Forelimb muscle (tissue), 1 donor: ENCODE measurements around the gene HECTD4. TPM values are rescaled to one million over a fixed set of nuclear protein-coding genes. Genes with fewer than 3 reads are reported as not detected.

Experiments used
- DNase-seq: peaks from one replicate; pipeline ENCODE4 v3.0.0-alpha.2; 2013; ENCODE audit warnings: low read depth
- polyA plus RNA-seq: library from polyadenylated mRNA; unstranded; fragments of 120-200 nt; gene quantifications from one replicate; pipeline ENCODE4 v1.2.1, GENCODE V29; 2013; ENCODE audit not compliant: insufficient read length

HECTD4 gene
- polyA plus RNA-seq, 1 donor = 49.7 TPM

DNA sequence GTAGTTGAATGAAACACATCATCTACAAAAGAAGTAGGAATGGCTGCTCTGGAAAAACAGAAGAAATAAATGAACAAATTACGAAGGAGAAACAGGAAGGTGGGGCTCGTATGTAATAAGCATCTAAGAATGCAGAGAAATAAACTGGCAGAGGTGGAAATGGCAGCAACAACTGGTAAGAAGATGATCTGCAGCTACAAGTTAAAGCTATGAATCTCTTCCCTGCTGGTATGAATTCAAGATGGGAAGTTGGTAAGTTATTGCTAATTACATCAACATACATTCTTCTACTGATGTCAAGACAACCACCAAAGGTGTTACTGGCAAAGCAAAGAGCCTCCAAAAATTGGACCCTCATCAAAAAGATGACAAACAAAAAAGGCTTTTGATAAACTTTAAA lies 59.8 kb downstream of the HECTD4 start:
- no peak for DNase-seq

DNA sequence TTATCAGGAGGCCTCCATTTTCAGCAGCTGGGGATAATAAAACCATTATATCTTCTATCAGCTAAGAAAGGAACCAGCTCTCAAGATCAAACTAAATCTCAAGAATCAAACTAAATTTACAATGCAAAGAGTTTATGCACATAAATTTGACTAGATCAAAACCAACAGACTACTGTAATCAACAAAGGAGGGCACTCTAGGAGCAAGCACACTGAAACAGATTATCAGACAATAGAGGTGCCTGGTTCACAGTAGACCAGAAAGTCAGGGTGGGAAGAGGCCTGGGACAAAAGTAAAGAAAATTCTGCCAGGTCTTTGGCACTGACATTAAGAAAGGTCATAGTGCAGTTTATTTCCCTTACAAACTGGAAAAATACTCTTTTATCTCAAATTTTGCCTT lies 61.0 kb downstream of the HECTD4 start:
- DNase-seq = no peak

DNA sequence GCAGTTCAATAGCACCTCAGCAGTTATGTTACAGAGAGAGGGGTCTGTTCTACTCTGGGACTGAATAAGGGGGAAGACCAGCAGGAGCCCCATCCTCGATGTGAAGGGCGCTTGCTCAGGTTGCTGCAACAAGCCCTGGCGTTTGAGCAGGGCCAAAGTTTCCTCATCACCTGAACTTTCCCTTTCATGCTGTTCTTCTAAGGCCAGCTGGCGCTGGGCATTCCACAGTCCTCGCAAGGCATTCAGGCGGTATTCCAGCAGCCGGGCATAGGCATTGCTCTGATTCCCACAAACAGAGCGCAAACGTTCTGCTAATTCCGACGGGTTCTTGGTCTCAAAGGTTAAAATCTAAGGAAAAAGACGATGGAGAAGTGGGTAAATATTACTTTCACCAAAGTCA lies 62.8 kb downstream of the HECTD4 start:
- no peak for DNase-seq

DNA sequence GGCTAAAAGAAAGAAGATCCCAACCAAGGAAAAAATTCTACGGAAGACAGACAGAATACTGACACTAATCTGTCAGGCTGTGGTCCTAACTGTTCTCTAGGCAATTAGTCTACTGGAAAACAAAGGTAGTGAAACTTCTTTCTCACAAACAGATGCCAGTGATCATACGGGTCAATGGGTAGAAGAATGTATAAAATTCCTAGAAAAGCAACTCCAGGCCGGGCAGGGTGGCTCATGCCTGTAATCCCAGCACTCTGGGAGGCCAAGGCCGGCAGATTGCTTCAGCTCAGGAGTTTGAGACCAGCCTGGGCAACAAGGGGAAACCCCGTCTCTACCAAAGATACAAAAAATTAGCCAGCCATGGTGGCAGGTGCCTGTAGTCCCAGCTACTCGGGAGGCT lies 64.8 kb downstream of the HECTD4 start:
- DNase-seq = no peak

DNA sequence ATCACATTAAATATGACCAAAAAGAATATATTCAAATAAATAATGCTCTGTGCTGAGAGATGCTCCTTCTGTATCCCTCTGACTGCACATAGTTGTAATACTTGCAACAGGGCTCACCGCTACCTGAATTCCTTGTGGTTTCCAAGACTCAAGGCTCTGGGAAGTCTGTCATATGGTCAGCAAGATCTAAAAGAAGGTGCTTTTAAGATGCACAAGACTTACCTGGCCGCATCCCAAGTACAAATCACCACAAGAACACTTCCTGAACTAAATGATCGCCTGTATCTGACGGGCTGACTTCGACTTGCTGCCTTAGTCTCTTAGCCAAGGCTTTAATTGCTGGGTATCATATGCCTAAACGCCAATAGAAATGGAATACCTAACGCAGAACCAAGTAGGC lies 67.2 kb downstream of the HECTD4 start:
- DNase-seq = no peak

DNA sequence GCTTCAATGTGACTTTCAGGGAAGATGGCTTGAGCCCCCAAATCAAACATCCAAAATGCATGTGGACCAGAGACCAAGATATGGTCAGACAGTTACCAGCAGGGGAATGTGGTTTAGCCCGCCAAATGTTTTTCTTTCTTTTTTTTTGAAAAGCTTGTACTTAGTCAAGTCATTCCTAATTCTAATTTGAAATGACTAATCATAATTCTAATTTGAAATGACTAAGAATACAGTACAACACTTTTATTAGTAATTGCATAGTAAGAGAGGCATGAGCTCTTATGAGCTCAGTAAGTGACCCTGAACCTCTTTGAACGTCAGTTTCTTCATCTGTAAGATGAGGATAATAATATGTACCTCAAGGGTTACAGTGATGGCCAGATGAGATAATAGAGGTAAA lies 72.4 kb downstream of the HECTD4 start:
- no peak for DNase-seq

DNA sequence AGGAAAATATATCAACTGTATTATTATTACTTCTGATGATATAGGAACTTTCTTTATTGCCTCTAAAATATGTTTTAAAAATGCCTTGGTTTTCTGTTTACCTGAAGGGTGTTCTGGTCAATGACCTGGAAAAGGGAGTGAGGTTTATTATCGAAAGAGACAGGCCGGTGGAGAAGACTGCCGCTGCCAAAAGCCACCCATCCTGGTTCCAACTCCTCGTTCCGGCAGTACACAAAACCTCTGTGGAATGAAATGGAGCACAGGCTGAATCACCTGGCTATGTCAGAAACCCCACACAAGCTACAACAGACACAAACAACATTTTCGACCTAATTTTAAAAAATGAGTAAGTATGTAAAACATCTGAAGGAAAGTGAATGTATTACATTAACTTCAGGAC lies 73.6 kb downstream of the HECTD4 start:
- DNase-seq = no peak

DNA sequence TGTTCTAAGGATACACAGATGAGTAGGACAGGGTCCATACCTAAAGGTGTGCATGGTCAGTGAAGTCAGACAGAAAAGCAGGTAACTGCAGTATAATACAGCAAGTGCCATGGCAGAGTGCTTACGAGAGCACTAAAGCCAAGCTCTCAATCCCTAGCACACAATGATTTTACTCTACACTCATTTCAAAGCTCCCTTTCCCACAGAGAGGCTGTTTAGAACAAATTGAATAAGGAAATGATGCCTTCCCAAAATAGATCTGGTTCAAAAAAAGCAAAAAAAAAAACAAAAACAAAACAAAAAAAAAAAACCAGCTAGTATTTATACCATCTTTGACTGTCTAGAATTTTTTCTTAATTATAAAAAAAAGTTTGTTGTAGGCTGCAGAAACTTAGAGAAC lies 74.1 kb downstream of the HECTD4 start:
- DNase-seq = no peak

DNA sequence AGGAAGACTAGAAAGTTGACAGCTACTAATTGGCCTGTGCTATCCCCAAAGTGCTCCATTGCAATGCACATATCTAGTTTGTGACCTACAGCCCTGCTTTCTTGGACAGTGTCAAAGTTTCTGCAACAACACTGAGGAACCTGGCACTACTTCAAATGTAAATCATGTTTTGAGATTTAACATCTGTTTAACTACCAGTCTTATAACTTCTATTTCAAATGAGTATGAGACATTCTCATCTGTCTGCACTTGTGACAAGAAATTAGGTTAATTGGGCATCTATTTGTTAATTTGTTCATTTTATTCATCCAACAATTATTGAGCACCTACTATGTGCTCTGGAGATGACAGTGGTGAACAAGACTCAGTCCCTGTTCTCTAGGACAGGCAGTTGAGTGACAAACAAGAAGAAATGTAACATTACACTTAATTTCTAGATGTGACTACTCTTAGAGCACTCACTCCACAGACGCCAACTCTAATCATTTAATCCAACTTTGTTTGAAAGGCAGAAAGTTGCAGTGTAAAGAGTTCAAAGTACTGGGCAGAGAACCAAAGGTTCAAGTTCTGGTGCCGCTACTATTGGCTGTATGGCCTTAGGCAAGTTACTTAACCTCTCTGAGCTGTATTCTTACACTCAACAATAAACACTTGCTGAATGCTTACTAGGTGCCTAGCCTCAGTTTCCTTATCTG lies 74.8 kb downstream of the HECTD4 start:
- no peak for DNase-seq

DNA sequence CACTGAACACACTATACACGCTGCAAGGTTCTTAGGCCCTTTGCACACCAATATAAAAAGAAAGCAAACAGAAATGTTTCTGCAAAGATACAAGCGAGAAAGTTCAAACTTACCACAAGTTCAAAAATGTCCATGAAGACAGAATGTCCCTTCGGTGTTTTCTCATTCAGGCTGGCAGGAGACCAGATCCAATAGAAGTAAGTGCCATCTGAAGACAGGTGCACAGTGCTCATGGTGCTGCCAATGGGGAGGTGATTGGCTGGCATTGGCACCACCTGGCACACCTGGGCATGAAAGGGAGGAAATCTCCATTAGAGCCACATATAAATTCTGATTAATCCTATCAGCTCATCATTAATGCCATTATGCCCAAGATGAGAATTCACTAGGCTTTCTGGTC lies 76.3 kb downstream of the HECTD4 start:
- no peak for DNase-seq

DNA sequence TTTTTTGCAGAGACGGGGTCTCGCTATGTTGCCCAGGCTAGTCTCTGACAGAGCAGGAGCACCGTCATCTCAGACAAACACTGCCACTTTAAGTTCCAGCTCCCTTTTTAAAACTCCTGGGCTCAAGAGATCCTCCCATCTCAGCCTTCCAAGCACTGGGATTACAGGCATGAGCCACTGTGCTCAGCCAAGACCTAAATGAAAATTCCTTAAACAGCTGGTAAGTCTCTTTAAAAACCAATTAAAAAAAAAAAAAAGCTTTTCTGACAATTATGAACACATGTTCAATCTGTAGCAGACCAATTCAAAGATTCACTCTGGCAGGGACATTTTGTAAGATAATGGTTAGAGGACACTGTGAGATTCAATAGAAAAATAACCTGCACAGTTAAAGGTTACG lies 77.8 kb downstream of the HECTD4 start:
- DNase-seq = no peak

DNA sequence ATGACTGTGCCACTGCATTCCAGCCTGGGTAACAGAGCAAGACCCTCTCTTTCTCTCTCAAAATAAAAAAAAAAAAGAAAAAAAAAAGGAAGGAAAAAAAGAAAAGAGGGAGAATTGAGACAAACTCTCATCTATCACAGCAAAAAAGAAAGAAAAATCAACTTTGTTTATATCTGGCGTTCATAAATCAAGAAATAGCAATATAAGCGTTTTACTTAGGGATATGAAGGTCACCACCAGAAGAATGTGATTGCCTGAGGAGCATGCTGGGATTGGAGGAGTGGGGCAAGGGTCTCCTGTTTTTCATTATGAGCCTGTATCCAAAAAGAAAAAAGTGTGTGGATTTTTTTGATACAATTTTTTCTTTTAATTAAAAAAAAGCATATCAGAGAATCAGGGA lies 78.4 kb downstream of the HECTD4 start:
- no peak for DNase-seq

DNA sequence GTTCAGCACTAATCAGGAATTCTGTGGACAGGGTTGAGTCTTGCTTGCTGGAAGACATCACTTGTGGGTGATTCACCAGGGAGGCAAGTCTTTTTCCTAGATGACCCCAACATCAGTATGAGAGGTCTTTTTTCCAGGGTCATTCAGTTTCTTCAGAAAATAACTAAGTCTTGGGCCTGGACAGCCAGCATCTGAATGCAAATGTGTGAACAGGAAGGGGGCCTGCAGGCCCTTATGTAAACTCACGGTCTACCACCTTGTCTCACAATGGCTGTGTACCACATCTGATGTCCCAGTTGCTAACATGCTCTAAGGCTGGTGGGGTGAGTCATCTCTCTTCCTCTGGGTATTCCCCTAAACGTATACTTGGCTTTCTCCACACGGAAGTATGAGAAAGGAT lies 79.2 kb downstream of the HECTD4 start:
- no peak for DNase-seq

DNA sequence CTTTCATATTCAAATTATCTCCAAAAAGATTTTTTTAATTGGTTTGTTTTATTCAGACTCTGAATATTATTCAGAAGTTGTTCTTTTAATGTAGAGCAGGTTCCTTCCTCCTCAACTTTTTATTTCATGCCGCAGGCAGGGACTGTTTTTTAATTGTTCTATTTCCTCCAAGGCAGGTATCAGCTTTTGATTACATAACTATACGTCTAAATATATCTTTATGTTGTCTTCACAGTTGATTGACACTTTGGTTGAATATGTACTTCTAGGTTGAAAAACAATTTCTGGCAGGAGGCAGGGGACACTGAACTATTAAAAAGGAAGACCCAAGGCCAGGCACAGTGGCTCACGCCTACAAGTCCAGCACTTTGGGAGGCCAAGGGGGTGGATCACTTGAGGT lies 82.5 kb downstream of the HECTD4 start:
- no peak for DNase-seq

DNA sequence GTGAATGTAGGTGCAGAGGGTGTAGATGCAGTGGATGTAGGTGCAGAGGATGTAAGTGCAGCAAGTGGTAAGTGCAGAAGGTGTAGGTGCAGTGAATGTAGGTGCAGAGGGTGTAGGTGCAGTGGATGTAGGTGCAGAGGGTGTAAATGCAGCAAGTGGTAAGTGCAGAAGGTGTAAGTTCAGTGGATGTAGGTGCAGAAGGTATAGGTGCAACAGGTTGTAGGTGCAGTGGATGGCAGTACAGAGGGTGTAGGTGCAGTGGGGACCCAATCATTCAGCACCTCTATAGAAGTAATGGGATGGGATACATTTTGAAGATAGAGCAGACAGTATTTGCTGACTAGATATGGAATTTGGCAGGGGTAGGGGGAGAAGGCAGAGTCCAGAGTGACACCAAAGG lies 85.0 kb downstream of the HECTD4 start:
- DNase-seq = no peak

DNA sequence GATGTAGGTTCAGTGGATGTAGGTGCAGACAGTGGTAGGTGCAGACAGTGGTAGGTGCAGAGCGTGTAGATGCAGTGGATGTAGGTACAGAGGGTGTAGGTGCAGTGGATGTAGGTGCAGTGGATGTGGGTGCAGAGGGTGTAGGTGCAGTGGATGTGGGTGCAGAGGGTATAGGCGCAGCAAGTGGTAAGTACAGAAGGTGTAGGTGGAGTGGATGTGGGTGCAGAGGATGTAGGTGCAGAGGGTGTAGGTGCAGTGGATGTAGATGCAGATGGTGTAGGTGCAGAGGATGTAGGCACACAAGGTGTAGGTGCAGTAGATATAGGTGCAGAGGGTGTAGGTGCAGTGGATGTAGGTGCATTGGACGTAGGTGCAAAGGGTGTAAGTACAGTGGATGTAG lies 86.0 kb downstream of the HECTD4 start:
- no peak for DNase-seq

DNA sequence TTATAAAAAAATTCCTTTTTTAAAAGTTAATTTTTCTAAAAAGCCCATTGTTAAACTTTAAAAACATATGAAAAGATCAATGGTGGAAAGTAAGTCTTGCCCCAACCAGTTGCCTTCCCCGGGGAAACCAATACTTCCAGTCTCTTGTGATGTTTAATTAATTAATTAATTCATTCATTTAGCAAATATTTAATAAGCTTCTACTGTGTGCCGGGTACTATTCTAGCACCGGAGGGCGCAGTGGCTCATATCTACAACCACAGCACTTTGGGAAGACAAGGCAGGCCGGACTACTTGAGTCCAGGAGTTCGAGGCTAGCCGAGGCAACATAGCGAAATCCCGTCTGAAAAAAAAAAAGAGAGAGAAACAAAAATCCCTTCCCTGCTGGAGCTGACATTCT lies 87.4 kb downstream of the HECTD4 start:
- DNase-seq = no peak

DNA sequence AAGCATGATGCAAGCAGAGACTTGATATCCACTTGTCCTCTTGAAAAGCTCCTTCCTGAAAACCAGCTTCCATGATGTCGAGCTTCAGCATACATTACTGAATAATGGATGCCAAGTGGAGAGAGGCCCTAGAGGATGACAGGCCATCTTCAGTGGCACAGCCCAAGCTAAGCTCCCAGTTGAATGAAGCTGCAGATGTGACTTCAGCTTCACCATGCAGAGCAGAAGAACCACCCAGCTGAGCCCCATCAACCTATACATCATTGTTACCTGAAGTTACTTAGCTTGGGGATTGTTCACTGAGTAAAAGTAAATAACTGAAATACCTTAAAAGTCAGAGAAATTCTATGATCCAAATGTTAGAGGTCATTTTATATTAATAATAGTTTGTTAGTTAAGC lies 93.6 kb downstream of the HECTD4 start:
- no peak for DNase-seq

DNA sequence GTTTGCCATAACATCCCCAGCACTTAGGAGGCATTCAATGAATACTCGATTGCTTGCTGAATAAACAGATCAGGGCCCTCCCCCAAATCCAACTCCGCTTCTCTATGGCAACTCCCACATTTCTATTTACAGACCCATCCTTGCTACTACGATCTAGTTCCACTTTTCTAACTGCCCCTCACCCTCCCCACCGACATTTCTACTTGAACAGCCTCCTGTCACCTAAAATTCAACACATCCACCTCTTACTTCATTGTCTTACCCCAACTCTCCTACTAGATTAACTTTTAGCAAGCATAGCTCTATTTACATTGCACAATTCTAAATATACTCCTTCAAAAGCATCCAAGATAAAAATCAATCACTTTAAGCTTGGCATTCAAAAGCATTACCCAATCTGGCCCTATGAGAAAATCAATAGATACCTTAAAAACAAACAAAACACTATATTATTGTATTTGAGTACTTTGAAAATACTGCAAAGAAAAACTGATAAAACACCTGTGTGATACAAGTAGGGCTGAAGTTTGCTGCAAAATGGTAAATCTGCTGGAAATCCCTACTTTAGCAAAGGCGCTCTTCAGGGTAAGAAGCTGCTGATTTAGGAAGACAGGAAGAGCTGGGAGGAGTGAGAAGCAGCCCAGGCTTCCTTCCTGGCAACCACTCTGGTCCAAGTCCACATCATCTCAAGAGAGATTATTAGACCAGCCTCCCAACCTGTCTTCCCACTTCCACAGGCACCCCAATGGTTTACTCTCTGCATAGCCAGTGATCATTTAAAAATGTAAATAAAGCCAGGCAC lies 96.4 kb downstream of the HECTD4 start:
- no peak for DNase-seq

DNA sequence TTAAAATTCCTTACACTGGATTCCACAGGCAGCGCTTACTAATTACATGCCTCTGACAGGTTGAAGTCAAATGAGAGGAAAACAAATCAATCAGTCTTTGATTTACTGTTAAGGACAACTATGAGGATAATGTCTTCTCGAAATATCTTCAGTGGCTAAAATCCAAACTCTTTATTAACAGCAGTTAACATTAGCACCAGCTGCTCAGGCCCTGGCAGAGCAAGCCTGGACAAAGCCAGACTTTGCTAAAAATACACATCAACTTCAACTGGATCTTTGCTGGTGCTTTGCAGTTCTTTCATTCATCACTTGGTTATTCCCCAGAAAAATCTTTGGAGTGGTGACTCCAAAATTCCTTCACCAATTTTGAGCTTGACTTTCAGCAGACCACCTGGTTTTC lies 98.7 kb downstream of the HECTD4 start:
- DNase-seq = no peak

DNA sequence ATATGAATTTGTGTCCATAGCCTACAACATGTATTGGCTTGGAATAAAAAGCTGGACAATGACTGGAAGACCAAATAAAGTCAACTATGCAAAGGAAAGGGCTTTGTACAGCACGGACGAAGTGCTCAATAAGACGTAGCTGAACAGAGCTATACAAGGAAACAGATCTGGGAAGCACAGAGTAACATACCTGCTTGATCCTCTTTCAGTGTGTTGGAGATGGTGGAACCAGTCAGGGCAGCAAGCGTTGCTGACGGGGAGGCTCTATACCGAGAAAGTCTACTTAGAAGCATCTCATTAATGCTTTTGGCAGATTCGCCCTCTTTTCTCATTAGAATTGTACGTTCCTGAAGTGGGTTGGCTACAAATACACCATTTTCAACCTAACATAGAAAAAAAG lies 99.3 kb downstream of the HECTD4 start:
- DNase-seq = no peak

DNA sequence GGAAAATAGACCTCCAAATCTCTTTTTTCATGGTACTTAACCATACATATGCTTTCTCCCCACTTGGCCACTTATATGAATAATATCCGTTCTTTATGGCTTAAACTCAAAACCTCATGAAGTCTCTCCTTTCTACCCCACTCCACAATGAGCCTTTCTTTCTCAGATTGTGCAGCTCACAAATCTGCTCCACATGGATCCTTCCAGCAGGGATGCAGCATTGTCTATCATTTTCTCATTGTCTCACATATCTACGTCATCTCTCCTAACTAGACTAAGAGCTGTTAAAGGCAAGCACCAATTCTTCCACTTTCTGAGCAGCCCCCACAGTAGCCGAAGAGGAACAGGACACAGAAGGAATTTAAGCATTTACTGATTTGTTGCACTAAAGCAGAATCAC lies 106.4 kb downstream of the HECTD4 start:
- no peak for DNase-seq

DNA sequence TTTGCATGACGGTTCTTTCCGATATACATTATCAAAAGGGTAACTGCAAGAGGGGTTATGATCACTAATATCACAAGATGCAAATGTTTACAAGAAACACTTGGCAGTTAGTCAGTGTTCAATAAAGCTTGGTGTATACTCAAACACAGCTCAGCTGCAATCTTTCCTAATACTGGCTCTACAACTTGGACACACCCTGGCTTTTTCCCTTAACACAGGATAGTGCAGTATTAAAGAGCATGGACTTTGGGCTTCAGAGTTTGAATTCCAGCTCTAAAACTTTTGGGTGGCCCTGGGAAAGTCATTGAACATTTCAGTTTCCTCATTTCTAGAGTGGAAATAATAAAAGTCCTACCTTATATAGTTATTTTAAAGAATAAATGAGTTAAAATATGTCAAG lies 107.0 kb downstream of the HECTD4 start:
- no peak for DNase-seq

DNA sequence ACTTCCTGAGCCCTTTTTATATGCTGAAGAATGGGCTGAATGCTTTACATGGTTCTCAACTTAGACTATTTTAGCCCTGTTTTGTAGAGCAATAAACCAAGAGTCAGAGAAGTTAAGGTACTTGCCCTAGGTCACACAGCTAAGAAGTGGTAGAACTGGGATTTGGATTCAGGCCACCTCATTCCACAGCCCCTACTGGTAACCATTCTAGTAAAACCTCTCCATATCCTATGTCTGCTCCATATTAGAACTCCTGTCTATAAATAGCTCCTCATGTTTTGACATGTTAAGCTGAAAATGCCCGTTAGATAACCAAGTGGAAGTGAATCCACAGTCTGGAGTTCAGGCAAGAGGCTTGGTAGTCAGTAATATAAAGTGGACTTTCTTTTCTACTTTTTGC lies 111.6 kb downstream of the HECTD4 start:
- DNase-seq = no peak
